ENCODE results near the gene ATG7.
"Not testable (repeated sequence)": the region's sequence is repeated elsewhere in the genome, so short reads cannot be mapped to it uniquely, and the experiment has no call there.

The ATG7 gene

DNA sequence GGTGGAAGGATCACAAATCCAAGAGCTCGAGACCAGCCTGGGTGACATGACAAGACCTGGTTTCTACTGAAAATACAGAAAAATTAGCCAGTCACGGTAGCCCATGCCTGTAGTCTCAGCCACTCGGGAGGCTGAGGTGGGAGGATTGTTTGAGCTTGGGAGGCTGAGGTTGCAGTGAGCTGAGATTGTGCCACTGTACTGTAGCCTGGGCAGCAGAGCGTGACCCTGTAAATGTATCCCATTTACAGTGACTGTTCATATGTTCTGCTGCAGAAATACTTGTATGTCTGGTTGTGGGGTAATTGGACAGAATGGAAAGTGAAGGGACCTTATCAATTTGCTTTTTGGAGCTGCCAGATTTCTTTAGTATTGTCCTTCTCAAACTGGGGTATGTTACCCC, 24.9 kb downstream of the ATG7 start:
- DNase-seq (ENCODE audit: low spot score) = no peak

DNA sequence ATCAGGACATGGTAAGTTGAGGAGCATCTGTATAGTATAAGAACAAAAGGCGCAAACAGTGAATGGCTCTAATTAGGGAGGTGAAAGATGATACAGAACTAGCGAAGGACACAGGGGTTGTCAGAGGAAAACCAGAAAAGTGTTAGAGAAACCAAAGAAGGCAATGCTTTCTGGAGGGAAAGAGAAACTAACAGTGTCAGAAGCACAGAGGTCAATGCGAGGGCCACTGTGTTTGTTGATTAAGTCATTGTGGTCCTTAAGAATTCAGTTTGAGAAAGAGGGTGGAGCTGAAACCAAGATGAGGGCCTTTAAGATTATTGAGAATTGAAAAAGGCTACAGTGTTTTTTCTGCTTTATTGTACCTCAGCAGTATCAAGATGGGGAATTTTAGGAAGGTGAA, 28.8 kb downstream of the ATG7 start:
- no peak for DNase-seq (ENCODE audit: low spot score)

DNA sequence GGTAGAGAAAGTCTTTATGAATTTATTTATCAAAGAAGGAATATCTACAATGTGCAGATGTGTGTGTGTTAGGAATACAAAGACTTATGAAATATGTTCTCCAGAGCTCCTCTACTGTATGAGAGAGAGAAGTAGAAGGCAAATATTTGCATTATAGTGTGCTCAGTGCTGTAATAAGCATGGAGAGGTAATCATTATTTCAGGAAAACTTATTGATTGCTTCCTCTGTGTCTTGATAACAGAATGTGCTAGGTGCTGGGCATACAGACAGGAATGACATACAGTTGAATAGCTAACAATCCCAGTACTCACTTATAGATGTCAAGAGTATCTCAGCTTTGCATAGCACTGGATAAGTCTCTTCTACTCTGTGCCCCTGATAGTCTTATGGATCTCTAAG, 30.2 kb downstream of the ATG7 start:
- DNase-seq (ENCODE audit: low spot score) = no peak

DNA sequence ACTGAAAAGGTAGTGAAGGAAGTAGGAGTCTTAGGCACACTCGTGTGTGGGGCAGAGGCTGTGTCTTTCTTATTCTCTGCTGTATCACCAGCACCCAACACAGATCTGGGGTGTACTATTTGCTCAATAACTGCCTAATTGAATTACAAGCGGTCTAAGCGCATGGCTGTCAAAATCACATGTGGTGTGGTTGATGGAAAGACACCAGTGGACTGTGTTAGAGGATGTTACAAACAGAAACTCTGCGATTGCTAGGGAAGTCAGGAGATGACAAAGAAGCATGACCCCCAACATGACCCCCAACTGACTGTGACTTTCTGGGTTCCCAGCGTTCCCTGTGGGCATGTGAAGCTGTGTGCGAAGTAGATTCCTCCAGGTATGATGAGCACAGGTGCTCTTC, 32.0 kb downstream of the ATG7 start:
- no peak for DNase-seq (ENCODE audit: low spot score)

DNA sequence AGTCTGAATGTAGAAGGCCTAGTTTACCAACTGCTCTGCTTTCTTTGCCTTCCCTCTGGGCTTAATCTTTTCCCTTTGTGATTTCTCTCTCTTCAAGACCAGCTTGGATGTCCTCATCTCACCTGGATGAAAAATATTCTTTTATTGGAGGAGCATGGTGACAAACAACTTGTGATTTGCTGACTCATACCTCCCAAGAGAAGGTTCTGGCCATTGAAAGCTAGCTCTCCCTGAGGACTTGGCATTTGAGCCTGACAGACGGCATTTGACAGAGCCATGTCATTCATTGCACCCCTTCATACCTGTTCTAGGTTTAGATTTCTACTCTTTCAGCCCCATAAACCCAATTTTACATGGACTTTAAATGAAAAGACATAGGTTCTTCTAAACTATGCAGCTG, 33.3 kb downstream of the ATG7 start:
- no peak for DNase-seq (ENCODE audit: low spot score)

DNA sequence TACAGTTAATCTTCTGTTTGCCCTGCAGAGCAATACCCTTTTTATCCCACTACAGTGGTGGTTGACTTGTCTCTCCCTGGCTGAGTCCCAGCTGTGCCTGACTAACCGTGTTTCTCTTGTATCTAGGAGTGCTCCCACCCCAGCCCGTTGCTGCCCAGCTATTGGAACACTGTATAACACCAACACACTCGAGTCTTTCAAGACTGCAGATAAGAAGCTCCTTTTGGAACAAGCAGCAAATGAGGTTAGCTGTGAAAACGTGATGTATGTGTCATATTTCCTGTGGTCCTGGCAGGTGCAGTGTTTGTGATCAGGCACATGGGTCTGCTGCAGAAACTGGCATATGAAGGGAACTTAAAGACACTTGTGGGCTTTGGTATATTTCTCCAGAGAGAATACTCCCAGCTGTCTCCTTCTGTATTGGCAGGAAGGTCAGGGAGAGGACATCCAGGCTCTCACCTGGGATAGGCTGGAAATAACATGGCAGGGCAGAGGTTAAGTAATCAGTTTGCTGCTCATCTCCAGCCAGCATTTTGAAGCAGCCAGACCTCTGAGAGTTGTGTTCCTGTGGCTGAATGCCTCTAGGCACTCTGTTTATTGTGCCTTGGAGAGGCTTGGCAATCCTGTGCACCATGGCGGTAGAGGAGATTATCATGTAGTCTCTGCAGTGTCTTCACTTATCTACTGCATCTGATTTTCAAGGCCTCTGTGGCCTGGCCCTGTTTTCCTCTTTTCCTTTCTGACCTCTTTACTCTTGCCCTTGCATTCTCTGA, 34.8 kb downstream of the ATG7 start:
- DNase-seq (ENCODE audit: low spot score) = peak; percentile 19

DNA sequence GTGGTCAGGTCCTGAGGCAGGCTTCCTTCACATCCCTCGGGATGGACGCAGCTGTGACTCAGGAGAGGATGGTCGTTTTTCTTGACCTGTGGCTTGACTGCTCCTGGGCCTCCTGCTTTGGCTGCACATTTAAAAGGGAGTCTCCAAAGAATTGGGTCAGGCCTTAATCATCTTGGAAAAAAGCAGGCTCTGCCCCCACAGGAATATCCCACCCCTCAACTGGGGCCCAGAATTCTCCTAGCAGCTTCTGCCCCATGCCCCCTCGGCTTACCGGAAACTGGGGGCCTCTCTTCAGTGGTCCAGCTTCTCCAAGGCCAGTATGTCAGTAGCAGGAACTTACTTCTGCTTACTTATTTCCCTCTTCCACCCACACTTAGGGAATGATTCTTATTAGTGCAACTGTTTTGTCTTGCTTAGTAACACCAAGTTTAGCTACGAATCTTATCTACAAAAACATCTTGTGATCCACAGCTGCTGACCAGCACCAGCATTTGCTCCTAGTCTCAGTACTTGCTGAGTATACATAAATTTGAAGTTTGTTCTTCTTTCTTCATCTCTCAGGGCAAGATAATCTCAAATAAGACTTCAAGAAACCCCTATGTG, 35.7 kb downstream of the ATG7 start:
- no peak for DNase-seq (ENCODE audit: low spot score)

DNA sequence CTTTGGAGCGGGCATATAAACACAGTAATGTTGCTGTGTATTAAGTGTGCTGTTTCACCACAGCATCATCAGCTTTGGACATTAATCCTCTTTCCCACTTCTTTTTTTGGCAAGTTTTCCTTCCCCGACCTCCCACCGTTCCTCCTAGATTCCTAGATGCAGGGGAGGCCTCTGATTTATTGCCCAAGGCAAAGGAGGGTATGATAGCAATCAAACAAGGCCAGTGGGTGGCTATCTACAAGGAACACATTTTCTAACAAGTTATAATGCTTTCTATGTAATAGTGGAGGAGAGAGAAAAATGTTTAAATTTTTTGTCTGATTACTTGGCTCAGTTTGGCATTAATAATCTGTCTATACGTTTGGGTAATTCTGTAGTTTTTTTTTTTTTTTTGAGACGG, 38.1 kb downstream of the ATG7 start:
- DNase-seq (ENCODE audit: low spot score) = no peak

DNA sequence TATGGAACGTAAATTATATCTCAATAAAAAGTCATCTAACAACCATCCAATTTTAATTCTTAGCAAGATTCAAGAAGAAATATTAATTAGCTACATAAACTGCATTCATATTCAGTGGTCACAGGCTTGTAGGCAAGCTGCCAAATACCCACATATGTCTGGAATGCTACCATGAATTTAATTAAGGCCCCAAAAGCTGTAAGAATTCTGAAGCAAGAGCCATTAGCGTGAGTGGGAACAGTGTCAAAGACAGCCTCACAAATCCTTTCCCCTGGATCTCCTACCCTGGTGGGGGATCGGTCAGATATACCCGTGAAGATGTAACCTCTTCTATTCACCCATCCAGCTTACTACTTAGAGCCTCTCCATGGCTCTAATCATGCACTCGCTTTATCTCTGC, 40.0 kb downstream of the ATG7 start:
- no peak for DNase-seq (ENCODE audit: low spot score)

DNA sequence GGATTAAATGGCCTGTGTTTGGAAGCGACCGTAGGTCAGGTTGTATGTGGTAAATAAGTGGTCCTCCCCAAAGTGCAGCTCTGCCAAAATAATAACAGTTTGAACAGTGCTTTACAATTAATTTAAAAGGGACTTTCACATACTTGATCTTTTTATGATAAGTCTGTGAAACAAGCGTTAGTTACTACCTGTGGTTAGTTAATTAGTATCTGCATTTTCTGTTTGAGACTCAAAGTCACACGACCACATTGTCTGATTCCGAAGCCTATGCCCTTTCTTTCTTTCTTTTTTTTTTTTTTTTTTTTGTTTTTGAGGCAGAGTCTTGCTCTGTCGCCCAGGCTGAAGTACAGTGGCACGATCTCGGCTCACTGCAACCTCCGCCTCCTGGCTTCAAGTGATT, 45.1 kb downstream of the ATG7 start:
- no peak for DNase-seq (ENCODE audit: low spot score)

DNA sequence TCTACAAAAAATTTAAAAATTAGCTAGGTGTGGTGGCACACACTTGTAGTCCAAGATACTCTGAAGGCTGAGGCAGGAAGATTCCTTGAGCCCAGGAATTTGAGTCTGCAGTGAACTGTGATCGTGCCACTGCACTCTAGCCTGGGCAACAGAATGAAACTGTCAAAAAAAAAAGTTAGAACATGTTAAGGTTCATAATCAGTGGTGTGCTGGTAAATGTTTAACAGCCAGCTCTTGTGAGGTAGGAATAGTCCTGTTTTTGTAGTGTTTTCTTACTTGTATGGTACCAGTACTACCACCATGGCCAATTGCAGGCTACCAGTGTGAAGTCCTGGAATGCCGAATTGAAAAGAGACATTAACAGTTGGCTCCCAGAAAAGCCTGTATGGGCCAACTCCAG, 50.7 kb downstream of the ATG7 start:
- DNase-seq (ENCODE audit: low spot score) = no peak

DNA sequence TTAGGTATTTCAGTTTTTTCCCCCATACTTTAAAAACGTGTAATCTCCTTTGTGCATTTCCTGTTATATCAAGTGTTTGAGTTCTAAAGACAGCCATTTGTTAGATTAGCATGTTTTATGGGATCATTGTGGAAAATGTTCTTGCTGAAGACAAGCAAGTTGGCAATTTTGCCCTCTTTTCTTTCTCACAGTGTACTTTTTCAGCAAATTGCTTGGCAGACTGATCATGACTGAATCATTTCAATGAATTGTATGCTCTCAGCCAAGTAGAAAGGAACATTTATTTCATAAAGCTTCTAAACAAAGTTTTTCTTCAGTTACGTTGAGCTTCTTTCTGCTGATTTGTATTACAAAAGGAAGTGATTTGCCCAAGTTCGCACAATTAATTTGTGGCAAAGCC, 51.6 kb downstream of the ATG7 start:
- DNase-seq (ENCODE audit: low spot score) = no peak

DNA sequence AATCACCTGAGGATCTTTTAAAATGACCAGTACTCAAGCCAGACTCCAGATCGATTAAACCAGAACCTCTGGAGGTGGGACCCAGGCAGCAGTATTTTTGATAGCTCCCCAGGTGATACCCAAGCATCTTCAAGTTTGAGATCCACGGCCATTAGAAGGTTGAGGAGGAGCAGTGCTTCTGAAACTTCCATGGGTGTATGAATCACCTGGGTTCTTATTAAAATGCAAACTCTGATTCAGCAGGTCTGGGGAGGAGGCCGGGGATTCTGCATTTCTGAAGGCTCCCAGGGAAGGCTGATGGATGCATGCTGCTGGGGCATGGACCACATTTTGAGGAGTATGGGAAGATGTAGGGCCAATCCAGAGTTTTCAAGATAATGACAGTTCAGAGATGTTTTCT, 55.4 kb downstream of the ATG7 start:
- no peak for DNase-seq (ENCODE audit: low spot score)

DNA sequence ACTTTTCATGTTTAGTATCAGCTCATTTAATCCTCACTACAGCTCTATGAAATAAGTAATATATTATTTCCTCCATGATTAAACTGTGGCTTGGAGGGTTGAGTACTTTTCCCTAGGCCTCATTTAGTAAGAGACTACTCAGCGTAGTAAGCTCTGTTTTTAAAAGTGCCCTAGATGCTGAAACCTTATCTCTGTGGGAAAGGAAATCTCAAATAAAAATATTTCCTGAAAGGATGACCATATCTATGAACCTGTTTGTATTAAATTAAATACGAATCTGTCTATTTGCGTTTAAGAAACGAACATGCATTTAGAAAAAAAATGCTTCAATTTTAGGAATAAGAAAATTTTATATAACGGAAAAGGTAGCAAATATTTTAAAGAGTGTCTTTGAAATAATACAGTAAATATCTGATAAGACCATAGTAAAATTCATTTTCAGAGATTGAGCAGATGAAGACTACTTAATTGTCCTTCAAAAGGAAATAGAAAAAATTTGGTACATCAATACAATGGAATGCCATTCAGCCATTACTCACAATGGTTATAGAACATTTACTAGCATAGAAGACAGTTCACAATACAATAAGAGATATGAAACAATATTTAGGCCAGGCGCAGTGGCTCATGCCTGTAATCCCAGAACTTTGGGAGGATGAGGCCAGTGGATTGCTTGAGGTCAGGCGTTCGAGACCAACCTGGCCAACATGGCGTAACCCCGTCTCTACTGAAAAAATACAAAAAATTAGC, 56.2 kb downstream of the ATG7 start:
- DNase-seq (ENCODE audit: low spot score) = no peak

DNA sequence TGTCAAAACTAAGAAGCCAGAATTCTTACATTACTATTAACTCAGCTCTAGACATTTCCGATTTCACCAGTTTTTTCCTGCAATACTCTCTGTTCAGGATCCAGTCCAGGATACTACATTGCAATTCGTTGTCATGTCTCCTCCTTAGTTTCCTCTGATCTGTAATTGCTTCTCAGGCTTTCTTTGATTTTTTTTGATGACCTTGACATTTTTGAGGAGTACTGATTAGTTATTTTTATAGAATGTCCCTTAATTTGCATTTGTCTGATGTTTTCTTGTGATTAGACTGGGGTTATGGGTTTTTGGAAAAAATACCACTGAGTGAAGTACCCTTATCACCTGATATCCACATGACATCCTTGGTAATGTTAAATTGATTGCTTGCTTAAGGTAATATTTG, 57.6 kb downstream of the ATG7 start:
- no peak for DNase-seq (ENCODE audit: low spot score)

DNA sequence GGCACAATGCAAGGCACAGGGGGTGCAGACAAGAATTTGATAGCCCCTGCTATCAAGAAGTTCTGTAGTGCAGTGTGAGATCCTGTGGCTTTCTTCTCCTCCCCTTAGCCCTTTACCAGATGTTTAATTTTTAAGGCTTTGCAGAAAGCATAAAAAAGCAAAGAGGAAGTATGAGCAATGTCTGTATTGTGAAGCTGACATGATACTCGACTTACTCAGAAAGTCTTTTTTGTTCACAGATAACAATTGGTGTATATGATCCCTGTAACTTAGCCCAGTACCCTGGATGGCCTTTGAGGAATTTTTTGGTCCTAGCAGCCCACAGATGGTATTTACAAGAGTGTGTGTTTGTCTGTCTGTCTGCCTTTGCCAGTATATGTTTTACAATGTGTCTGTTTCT, 58.9 kb downstream of the ATG7 start:
- no peak for DNase-seq (ENCODE audit: low spot score)

DNA sequence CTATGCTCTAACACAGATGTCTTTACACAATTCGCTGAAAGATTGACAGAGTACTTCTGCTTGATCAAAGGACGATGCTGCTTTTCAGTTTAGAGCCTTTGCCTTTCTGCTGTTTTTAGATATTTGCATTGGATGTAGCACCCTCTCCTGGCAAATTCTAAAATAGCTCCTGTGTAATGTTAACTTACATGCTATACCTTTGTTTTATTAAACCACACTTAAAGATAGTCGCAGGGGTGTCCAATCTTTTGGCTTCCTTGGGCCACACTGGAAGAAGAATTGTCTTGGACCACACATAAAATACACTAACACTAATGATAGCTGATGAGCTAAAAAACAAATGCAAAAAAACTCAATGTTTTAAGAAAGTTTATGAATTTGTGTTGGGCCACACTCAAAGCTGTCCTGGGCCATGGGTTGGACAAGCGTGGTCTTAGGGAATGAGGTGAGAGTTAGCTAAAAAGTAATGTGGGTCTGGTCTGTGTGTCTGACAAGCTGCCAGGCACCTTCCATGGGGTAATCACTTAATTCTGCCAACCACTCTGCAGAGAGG, 62.9 kb downstream of the ATG7 start:
- DNase-seq (ENCODE audit: low spot score) = peak; percentile 51

DNA sequence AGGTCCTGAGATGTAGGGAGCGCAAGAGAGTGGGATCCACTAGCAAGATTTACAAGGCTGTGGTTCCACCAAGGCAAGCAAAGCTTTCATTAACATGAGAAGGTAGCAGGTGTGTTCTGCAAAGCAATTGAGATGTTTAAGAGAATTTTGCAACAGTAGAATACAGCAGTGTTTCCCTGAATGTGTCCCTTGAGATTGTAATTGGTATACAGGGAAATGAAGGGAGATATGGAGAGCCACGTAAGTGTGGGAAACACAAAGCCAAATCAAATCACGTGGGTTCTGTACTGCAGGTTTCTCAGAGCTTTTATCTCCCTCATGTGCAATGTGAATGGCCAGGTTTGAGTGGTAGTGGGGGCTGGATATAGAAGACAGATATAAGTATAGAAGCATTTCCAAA, 67.3 kb downstream of the ATG7 start:
- DNase-seq (ENCODE audit: low spot score) = no peak

DNA sequence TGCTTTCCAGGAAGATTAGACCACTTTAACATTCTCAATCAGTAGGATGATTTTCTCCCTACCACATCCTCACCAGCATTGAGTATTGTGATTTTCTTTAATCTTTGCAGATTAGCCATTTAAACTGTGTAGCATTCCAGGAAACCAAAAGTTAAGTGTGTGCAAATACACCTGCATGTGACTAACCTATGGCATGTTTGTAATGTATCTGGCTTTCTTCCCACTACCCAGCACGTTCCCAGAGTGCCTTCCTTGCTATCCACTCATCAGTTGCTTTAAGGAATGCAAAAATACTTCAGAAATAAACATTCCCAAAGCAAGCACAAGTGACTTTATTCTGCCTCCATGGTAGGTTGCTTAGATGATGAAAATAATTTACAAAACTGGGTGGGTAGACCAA, 74.2 kb downstream of the ATG7 start:
- no peak for DNase-seq (ENCODE audit: low spot score)

DNA sequence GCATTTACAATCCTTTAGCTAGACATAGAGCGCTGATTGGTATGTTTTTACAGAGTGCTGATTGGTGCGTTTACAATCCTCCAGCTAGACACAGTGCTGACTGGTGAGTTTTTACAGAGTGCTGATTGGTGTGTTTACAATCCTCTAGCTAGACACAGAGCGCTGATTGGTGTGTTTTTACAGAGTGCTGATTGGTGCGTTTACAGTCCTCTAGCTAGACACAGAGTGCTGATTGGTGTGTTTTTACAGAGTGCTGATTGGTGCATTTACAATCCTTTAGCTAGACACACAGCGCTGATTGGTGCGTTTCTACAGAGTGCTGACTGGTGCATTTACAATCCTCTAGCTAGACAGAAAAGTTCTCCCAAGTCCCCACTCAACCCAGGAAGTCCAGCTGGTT, 76.7 kb downstream of the ATG7 start:
- DNase-seq (ENCODE audit: low spot score) = not testable (repeated sequence)

DNA sequence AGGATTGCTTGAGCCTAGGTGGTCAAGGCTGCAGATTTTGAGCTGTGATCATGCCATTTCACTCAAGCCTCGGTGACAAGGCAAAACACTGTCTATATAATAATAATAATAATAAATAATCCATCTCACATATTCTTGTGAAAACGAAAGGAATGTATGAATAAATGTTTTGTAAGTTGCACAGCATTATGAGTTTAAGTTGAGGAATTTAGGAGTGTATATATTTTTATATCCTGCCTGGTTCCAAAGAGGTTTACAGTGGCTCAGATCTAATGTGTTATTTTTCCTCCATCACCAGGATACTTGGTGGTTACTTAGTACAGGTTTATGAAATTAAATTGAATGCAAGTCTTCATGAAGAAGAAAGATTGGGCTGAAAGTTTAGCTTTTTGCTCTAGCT, 77.2 kb downstream of the ATG7 start:
- DNase-seq (ENCODE audit: low spot score) = no peak

DNA sequence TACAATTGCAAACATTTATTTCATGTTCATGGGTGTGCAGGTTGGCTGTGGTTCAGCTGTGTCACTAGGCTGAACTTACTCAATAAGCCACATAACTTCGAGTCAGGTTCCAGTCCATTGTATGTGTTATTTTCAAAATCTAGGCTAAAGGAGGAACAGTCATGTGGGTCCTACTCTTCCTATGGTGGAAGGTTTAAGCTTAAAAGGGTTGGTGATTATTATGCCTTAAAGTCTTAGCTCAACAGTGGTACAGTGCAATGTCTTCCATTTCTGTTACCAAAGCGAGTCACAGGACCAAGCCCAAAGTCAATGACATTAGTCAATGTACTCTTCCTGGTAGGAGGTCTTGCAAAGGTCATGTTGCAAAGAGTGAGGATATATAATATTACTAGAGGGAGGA, 78.2 kb downstream of the ATG7 start:
- no peak for DNase-seq (ENCODE audit: low spot score)

DNA sequence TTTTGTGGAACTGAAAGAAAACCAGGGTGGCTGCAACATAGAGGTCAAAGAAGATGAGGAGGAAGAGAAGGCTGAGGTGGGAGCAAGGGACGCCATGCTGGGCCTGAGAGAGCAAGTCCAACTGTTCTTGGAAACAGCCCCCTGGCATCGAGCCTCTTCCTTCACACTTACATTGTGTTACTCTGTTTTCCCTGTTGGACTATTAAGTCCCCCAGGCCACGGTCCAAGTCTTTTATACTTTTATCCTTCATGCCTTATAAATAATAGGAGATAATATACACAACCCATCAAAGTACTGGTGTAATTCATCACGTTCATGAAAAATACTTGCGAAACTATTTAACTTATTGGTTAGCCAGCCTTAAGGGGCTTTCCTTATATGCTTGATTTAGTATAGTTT, 79.3 kb downstream of the ATG7 start:
- DNase-seq (ENCODE audit: low spot score) = no peak

Data from CD4-positive, alpha-beta T cell treated with Interleukin-6 at 100 ng/mL for 8 hours (primary cell).